Liver (tissue), 9 donors: ENCODE data around the gene MEGF11. TPM values are rescaled to one million over a fixed set of nuclear protein-coding genes. Genes with fewer than 3 reads are reported as not detected.

Source experiments
- DNase-seq: peaks from one replicate; pipeline ENCODE4 v3.0.0-alpha.2; 2017; ENCODE audit warnings: low spot score
- H3K27ac ChIP-seq, 2 donors: one replicate each; pipeline ENCODE4 v1.7.0; 2013; ENCODE audit warnings: inconsistent platforms in 2 of 2, low read length in 2 of 2, control low read depth in 1 of 2, low read depth in 1 of 2, mild to moderate bottlenecking in 1 of 2
- H3K27me3 ChIP-seq, 4 donors: one replicate each; pipeline versions ENCODE4 v1.6.1 to v1.7.0; 2013; ENCODE audit warnings: low read length in 3 of 4, inconsistent platforms in 1 of 4, mild to moderate bottlenecking in 1 of 4, moderate library complexity in 1 of 4; ENCODE audit not compliant: control insufficient read depth in 4 of 4, insufficient read depth in 4 of 4
- H3K36me3 ChIP-seq, 4 donors: one replicate each; pipeline versions ENCODE4 v1.6.1 to v1.7.0; 2013; ENCODE audit warnings: low read length in 3 of 4, mild to moderate bottlenecking in 3 of 4, low read depth in 1 of 4, moderate library complexity in 1 of 4; ENCODE audit not compliant: control insufficient read depth in 4 of 4, insufficient read depth in 3 of 4
- H3K4me1 ChIP-seq, 4 donors: one replicate each; pipeline versions ENCODE4 v1.6.1 to v1.7.0; 2013; ENCODE audit warnings: low read length in 3 of 4, mild to moderate bottlenecking in 3 of 4, moderate library complexity in 1 of 4; ENCODE audit not compliant: control insufficient read depth in 4 of 4, insufficient read depth in 4 of 4
- H3K4me3 ChIP-seq, 3 donors: one replicate each; pipeline versions ENCODE4 v1.6.1 to v1.7.0; 2013; ENCODE audit warnings: low read length in 3 of 3, control low read depth in 1 of 3, low read depth in 1 of 3, mild to moderate bottlenecking in 1 of 3
- H3K9ac ChIP-seq, 2 donors: one replicate each; pipeline ENCODE4 v1.7.0; 2013; ENCODE audit warnings: low read length in 2 of 2, mild to moderate bottlenecking in 2 of 2, moderate library complexity in 2 of 2, control low read depth in 1 of 2, low read depth in 1 of 2
- H3K9me3 ChIP-seq, 4 donors: one replicate each; pipeline versions ENCODE4 v1.6.1 to v1.7.0; 2013; ENCODE audit warnings: low read length in 3 of 4; ENCODE audit not compliant: control insufficient read depth in 4 of 4
- ATF3 ChIP-seq: IDR thresholded peaks from 2 replicates; pipeline ENCODE4 v1.6.1; 2016; ENCODE audit warnings: antibody characterized with exemption
- EGR1 ChIP-seq, 2 donors: IDR thresholded peaks; 2 replicates each; pipeline ENCODE4 v1.6.1; 2016 to 2018; ENCODE audit warnings: antibody characterized with exemption in 2 of 2, low read depth in 2 of 2
- FOXA2 ChIP-seq: IDR thresholded peaks from 2 replicates; pipeline ENCODE4 v1.6.1; 2016; ENCODE audit warnings: antibody characterized with exemption
- HNF4A ChIP-seq, 2 donors: conservative IDR thresholded peaks; 2 replicates each; pipeline ENCODE4 v1.6.1; 2016; ENCODE audit warnings: antibody characterized with exemption in 2 of 2, mild to moderate bottlenecking in 2 of 2
- HNF4G ChIP-seq: IDR thresholded peaks from 2 replicates; pipeline ENCODE4 v1.6.1; 2016; ENCODE audit warnings: antibody characterized with exemption
- JUND ChIP-seq, 2 donors: IDR thresholded peaks; 2 replicates each; pipeline ENCODE4 v1.6.1; 2016; ENCODE audit warnings: antibody characterized with exemption in 2 of 2
- MAX ChIP-seq: IDR thresholded peaks from 2 replicates; pipeline ENCODE4 v1.6.1; 2016; ENCODE audit warnings: antibody characterized with exemption
- NR2F2 ChIP-seq: IDR thresholded peaks from 2 replicates; pipeline ENCODE4 v1.6.1; 2016; ENCODE audit warnings: antibody characterized with exemption
- RAD21 ChIP-seq, 2 donors: IDR thresholded peaks; 2 replicates each; pipeline ENCODE4 v1.6.1; 2016; ENCODE audit warnings: antibody characterized with exemption in 2 of 2, mild to moderate bottlenecking in 2 of 2
- REST ChIP-seq: IDR thresholded peaks from 2 replicates; pipeline ENCODE4 v1.6.1; 2016; ENCODE audit warnings: antibody characterized with exemption, mild to moderate bottlenecking
- RXRA ChIP-seq, 2 donors: IDR thresholded peaks; 2 replicates each; pipeline ENCODE4 v1.6.1; 2017 to 2018; ENCODE audit warnings: antibody characterized with exemption in 2 of 2, mild to moderate bottlenecking in 1 of 2
- SP1 ChIP-seq: IDR thresholded peaks from 2 replicates; pipeline ENCODE4 v1.6.1; 2018; ENCODE audit warnings: antibody characterized with exemption, mild to moderate bottlenecking
- YY1 ChIP-seq: IDR thresholded peaks from 2 replicates; pipeline ENCODE4 v1.6.1; 2016; ENCODE audit warnings: antibody characterized with exemption, mild to moderate bottlenecking
- WGBS: extraction: QIAGEN DNeasy Blood & Tissue Kit; methylation state at CpG from one replicate; pipeline ENCODE4 v1.1.7; 2013; 5-methylcytosine and 5-hydroxymethylcytosine counted together
- polyA plus RNA-seq, 2 donors: library from polyadenylated mRNA; stranded (reverse) in 1 of 2; unstranded in 1 of 2; fragments of 200-250 nt in 1 of 2; fragments of >200 nt in 1 of 2; fragmentation: Nextera tagmentation in 1 of 2; extraction: Ambion mirVana in 1 of 2; gene quantifications; one replicate each; pipeline versions ENCODE4 v1.2.1 to v1.2.3, GENCODE V29; 2013 to 2015
- total RNA-seq, 2 donors: library from RNA; depleted of rRNA; stranded (reverse); fragments of >200 nt; gene quantifications; one replicate each; pipeline ENCODE4 v1.2.3, GENCODE V29; 2014
- TF ChIP-seq, protein P1 (sequence below): fragments of 150-350 bp; IDR thresholded peaks from 2 replicates; pipeline ENCODE4 v1.5.1; 2017; ENCODE audit warnings: improper control_type of control experiment, low read depth, low read length; ENCODE audit not compliant: missing input control
- TF ChIP-seq, protein P2 (sequence below): IDR thresholded peaks from 2 replicates; pipeline ENCODE4 v1.6.1; 2016; ENCODE audit warnings: antibody characterized with exemption
- donor health status: healthy.
- donor health status: healthy.
- donor health status: healthy.
- donor health status: healthy.
- donor health status: healthy.

Gene MEGF11
- total and polyA plus RNA-seq, 4 donors = under 0.01 to 0.51 (median 0.03) TPM; not detected in 1

- TF ChIP-seq ATF3 (no peak), FOXA2 (no peak), HNF4A (conservative IDR thresholded peaks at IDR 0.05) (no peak), SP1 (no peak), RXRA (IDR thresholded peaks at IDR 0.05) (no peak)
- TF ChIP-seq, protein P1, sequence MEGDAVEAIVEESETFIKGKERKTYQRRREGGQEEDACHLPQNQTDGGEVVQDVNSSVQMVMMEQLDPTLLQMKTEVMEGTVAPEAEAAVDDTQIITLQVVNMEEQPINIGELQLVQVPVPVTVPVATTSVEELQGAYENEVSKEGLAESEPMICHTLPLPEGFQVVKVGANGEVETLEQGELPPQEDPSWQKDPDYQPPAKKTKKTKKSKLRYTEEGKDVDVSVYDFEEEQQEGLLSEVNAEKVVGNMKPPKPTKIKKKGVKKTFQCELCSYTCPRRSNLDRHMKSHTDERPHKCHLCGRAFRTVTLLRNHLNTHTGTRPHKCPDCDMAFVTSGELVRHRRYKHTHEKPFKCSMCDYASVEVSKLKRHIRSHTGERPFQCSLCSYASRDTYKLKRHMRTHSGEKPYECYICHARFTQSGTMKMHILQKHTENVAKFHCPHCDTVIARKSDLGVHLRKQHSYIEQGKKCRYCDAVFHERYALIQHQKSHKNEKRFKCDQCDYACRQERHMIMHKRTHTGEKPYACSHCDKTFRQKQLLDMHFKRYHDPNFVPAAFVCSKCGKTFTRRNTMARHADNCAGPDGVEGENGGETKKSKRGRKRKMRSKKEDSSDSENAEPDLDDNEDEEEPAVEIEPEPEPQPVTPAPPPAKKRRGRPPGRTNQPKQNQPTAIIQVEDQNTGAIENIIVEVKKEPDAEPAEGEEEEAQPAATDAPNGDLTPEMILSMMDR = no peak
- no peak overlapping the region for H3K27ac ChIP-seq
- no peak for DNase-seq
- H3K36me3 ChIP-seq = no peaks in the 10 kb centered on the region
- 81% methylated on average over 5 of the region's 5 CpGs for WGBS
- H3K9me3 ChIP-seq = no peaks in the 10 kb centered on the region
- no peak overlapping the region for H3K9ac ChIP-seq
- H3K4me3 ChIP-seq = no peak overlapping the region
- H3K4me1 ChIP-seq = no peaks in the 10 kb centered on the region
- no peaks in the 10 kb centered on the region for H3K27me3 ChIP-seq
Measured at GRCh38 chr15:66170716-66171115, 82.8 kb downstream of the MEGF11 start.

GRCh38 chr15:66170042-66170441 lies 83.5 kb downstream of the MEGF11 start:
- Histone ChIP-seq H3K4me1 (no peaks in the 10 kb centered on the region), H3K27me3 (no peaks in the 10 kb centered on the region), H3K9me3 (no peaks in the 10 kb centered on the region), H3K27ac (no peak overlapping the region), H3K4me3 (no peak overlapping the region), H3K9ac (no peak overlapping the region), H3K36me3 (no peaks in the 10 kb centered on the region)
- TF ChIP-seq YY1 (no peak), ATF3 (no peak), HNF4G (no peak), JUND (IDR thresholded peaks at IDR 0.05) (no peak), RXRA (IDR thresholded peaks at IDR 0.05) (no peak), HNF4A (conservative IDR thresholded peaks at IDR 0.05) (no peak), REST (no peak), NR2F2 (no peak), RAD21 (IDR thresholded peaks at IDR 0.05) (no peak), EGR1 (IDR thresholded peaks at IDR 0.05; ENCODE audit: low read depth in 2 of 2) (no peak), MAX (no peak), FOXA2 (no peak)
- TF ChIP-seq, protein P2, sequence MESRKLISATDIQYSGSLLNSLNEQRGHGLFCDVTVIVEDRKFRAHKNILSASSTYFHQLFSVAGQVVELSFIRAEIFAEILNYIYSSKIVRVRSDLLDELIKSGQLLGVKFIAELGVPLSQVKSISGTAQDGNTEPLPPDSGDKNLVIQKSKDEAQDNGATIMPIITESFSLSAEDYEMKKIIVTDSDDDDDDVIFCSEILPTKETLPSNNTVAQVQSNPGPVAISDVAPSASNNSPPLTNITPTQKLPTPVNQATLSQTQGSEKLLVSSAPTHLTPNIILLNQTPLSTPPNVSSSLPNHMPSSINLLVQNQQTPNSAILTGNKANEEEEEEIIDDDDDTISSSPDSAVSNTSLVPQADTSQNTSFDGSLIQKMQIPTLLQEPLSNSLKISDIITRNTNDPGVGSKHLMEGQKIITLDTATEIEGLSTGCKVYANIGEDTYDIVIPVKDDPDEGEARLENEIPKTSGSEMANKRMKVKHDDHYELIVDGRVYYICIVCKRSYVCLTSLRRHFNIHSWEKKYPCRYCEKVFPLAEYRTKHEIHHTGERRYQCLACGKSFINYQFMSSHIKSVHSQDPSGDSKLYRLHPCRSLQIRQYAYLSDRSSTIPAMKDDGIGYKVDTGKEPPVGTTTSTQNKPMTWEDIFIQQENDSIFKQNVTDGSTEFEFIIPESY = no peak
- TF ChIP-seq, protein P1 = no peak
- no peak for DNase-seq
- WGBS = 83% methylated on average over 4 of the region's 4 CpGs
